ENCODE measurements around the gene RHOF.

GRCh38 chr12:121797937-121798786 lies 4.7 kb upstream of the RHOF start:
- TF ChIP-seq SUZ12 (IDR thresholded peaks at IDR 0.05), result no peak
- no peak for TF ChIP-seq SP1 (IDR thresholded peaks at IDR 0.05)
- no peak for TF ChIP-seq HDGF (IDR thresholded peaks at IDR 0.05; ENCODE audit: borderline replicate concordance)
- TF ChIP-seq FOXA1 (IDR thresholded peaks at IDR 0.05), result no peak
- no peak for TF ChIP-seq FOXK2 (IDR thresholded peaks at IDR 0.05)
- no peak for TF ChIP-seq FOXM1 (IDR thresholded peaks at IDR 0.05; ENCODE audit: borderline replicate concordance)
- no peak for TF ChIP-seq BHLHE40 (IDR thresholded peaks at IDR 0.05; ENCODE audit: borderline replicate concordance)
- TF ChIP-seq ELF4 (IDR thresholded peaks at IDR 0.05), result no peak
- no peak for TF ChIP-seq ZNF384 (IDR thresholded peaks at IDR 0.05)
- TF ChIP-seq LEF1 (IDR thresholded peaks at IDR 0.05; ENCODE audit: borderline replicate concordance), result no peak
- TF ChIP-seq, protein P1, sequence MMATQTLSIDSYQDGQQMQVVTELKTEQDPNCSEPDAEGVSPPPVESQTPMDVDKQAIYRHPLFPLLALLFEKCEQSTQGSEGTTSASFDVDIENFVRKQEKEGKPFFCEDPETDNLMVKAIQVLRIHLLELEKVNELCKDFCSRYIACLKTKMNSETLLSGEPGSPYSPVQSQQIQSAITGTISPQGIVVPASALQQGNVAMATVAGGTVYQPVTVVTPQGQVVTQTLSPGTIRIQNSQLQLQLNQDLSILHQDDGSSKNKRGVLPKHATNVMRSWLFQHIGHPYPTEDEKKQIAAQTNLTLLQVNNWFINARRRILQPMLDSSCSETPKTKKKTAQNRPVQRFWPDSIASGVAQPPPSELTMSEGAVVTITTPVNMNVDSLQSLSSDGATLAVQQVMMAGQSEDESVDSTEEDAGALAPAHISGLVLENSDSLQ (IDR thresholded peaks at IDR 0.05), result no peak
- no peak for TF ChIP-seq TARDBP (IDR thresholded peaks at IDR 0.05)
- TF ChIP-seq NFRKB (IDR thresholded peaks at IDR 0.05), result no peak
- TF ChIP-seq ARNT (IDR thresholded peaks at IDR 0.05), result no peak
